ENCODE results near the gene SLTM.
"Not testable (repeated sequence)": the region's sequence is repeated elsewhere in the genome, so short reads cannot be mapped to it uniquely, and the experiment has no call there.

The SLTM gene

DNA sequence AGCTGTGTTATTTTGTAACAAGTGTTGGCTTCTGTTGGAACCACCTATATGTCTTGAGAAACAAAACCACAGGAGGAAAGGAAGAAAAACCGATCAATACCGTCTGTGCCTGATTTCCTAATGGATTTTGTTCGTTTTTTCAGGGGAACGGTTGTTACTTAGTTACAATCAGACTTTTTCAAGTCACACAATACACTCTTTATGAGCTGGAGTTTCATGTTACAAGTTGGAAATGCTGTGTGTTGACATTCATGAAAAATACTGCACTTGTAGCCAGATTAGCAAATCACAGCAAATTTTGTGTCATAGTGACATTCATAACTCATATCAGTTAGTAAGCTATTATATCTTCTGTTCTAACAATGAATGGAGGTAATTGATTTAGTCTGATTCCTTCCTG lies 78.9 kb downstream of the SLTM start:
- no peak overlapping the region for H3K27ac ChIP-seq (ENCODE audit: low read length)
- no peak for DNase-seq
- H3K9me3 ChIP-seq (replicated peaks; ENCODE audit: insufficient read depth, low read length) = no peaks in the 10 kb centered on the region
- no peaks in the 10 kb centered on the region for H3K79me2 ChIP-seq (ENCODE audit: low read length)
- H3K4me2 ChIP-seq (ENCODE audit: low read depth, low read length) = no peak overlapping the region
- no peaks in the 10 kb centered on the region for H3K9me2 ChIP-seq (replicated peaks; ENCODE audit: insufficient read depth, low read length)
- no peak overlapping the region for H3K9ac ChIP-seq (ENCODE audit: low read length)
- H3K4me1 ChIP-seq (ENCODE audit: low read length) = no peaks in the 10 kb centered on the region
- H3K36me3 ChIP-seq (replicated peaks; ENCODE audit: insufficient read depth, low read length) = no peaks in the 10 kb centered on the region
- H3F3A ChIP-seq (ENCODE audit: insufficient read depth, low read length) = no peaks in the 10 kb centered on the region
- no peak overlapping the region for H2AFZ ChIP-seq (ENCODE audit: low read length)
- no peak overlapping the region for H3K4me3 ChIP-seq (ENCODE audit: low read length)
- H4K20me1 ChIP-seq (ENCODE audit: insufficient read depth, low read length) = no peaks in the 10 kb centered on the region
- TF ChIP-seq EZH2phosphoT487 (IDR thresholded peaks at IDR 0.05; ENCODE audit: low read length) (no peak), EZH2 (optimal IDR thresholded peaks at IDR 0.05; ENCODE audit: low read depth, low read length) (no peak)
- TF ChIP-seq, protein P1, sequence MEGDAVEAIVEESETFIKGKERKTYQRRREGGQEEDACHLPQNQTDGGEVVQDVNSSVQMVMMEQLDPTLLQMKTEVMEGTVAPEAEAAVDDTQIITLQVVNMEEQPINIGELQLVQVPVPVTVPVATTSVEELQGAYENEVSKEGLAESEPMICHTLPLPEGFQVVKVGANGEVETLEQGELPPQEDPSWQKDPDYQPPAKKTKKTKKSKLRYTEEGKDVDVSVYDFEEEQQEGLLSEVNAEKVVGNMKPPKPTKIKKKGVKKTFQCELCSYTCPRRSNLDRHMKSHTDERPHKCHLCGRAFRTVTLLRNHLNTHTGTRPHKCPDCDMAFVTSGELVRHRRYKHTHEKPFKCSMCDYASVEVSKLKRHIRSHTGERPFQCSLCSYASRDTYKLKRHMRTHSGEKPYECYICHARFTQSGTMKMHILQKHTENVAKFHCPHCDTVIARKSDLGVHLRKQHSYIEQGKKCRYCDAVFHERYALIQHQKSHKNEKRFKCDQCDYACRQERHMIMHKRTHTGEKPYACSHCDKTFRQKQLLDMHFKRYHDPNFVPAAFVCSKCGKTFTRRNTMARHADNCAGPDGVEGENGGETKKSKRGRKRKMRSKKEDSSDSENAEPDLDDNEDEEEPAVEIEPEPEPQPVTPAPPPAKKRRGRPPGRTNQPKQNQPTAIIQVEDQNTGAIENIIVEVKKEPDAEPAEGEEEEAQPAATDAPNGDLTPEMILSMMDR (IDR thresholded peaks at IDR 0.05; ENCODE audit: low read length) = no peak
- H3K27me3 ChIP-seq (replicated peaks; ENCODE audit: insufficient read depth, low read length) = no peaks in the 10 kb centered on the region

- DNase-seq = no peak
- TF ChIP-seq EZH2 (optimal IDR thresholded peaks at IDR 0.05; ENCODE audit: low read depth, low read length) = no peak
- no peak for TF ChIP-seq EZH2phosphoT487 (IDR thresholded peaks at IDR 0.05; ENCODE audit: low read length)
- TF ChIP-seq, protein P1 (IDR thresholded peaks at IDR 0.05; ENCODE audit: low read length) = no peak
- Histone ChIP-seq H3F3A (ENCODE audit: insufficient read depth, low read length) (no peaks in the 10 kb centered on the region), H3K27ac (ENCODE audit: low read length) (no peak overlapping the region), H3K9me3 (replicated peaks; ENCODE audit: insufficient read depth, low read length) (no peaks in the 10 kb centered on the region), H3K4me2 (ENCODE audit: low read depth, low read length) (no peak overlapping the region), H3K27me3 (replicated peaks; ENCODE audit: insufficient read depth, low read length) (no peaks in the 10 kb centered on the region), H3K9me2 (replicated peaks; ENCODE audit: insufficient read depth, low read length) (no peaks in the 10 kb centered on the region), H2AFZ (ENCODE audit: low read length) (no peak overlapping the region), H4K20me1 (ENCODE audit: insufficient read depth, low read length) (no peaks in the 10 kb centered on the region), H3K36me3 (replicated peaks; ENCODE audit: insufficient read depth, low read length) (no peaks in the 10 kb centered on the region), H3K4me1 (ENCODE audit: low read length) (no peaks in the 10 kb centered on the region), H3K79me2 (ENCODE audit: low read length) (no peaks in the 10 kb centered on the region), H3K4me3 (ENCODE audit: low read length) (no peak overlapping the region), H3K9ac (ENCODE audit: low read length) (no peak overlapping the region)
Measured at GRCh38 chr15:58852347-58852746, 81.1 kb downstream of the SLTM start.

GRCh38 chr15:58851205-58851604 lies 82.3 kb downstream of the SLTM start:
- not testable (repeated sequence) for H3K4me1 ChIP-seq (ENCODE audit: low read length); H3K9ac ChIP-seq (ENCODE audit: low read length); H3K27ac ChIP-seq (ENCODE audit: low read length); H3K4me3 ChIP-seq (ENCODE audit: low read length); H2AFZ ChIP-seq (ENCODE audit: low read length); H3K36me3 ChIP-seq (replicated peaks; ENCODE audit: insufficient read depth, low read length); H4K20me1 ChIP-seq (ENCODE audit: insufficient read depth, low read length); H3K4me2 ChIP-seq (ENCODE audit: low read depth, low read length); H3K27me3 ChIP-seq (replicated peaks; ENCODE audit: insufficient read depth, low read length); H3K79me2 ChIP-seq (ENCODE audit: low read length); H3K9me3 ChIP-seq (replicated peaks; ENCODE audit: insufficient read depth, low read length); H3F3A ChIP-seq (ENCODE audit: insufficient read depth, low read length); H3K9me2 ChIP-seq (replicated peaks; ENCODE audit: insufficient read depth, low read length); DNase-seq

- Histone ChIP-seq H3K79me2 (ENCODE audit: low read length) (no peaks in the 10 kb centered on the region), H2AFZ (ENCODE audit: low read length) (no peak overlapping the region), H3K9me2 (replicated peaks; ENCODE audit: insufficient read depth, low read length) (no peaks in the 10 kb centered on the region), H3K36me3 (replicated peaks; ENCODE audit: insufficient read depth, low read length) (no peaks in the 10 kb centered on the region), H3F3A (ENCODE audit: insufficient read depth, low read length) (no peaks in the 10 kb centered on the region), H3K27me3 (replicated peaks; ENCODE audit: insufficient read depth, low read length) (no peaks in the 10 kb centered on the region), H3K9me3 (replicated peaks; ENCODE audit: insufficient read depth, low read length) (no peaks in the 10 kb centered on the region), H3K9ac (ENCODE audit: low read length) (no peak overlapping the region), H3K27ac (ENCODE audit: low read length) (no peak overlapping the region), H4K20me1 (ENCODE audit: insufficient read depth, low read length) (no peaks in the 10 kb centered on the region), H3K4me1 (ENCODE audit: low read length) (no peaks in the 10 kb centered on the region), H3K4me2 (ENCODE audit: low read depth, low read length) (no peak overlapping the region), H3K4me3 (ENCODE audit: low read length) (no peak overlapping the region)
- TF ChIP-seq, protein P1 (IDR thresholded peaks at IDR 0.05; ENCODE audit: low read length) = no peak
- TF ChIP-seq EZH2phosphoT487 (IDR thresholded peaks at IDR 0.05; ENCODE audit: low read length) (no peak), EZH2 (optimal IDR thresholded peaks at IDR 0.05; ENCODE audit: low read depth, low read length) (no peak)
- no peak for DNase-seq
Measured at GRCh38 chr15:58842713-58843396, 90.6 kb downstream of the SLTM start.

All from MM.1S (cell line).